Left lung (tissue), 10 donors: Measurements from ENCODE around the gene HEYL. TPM values are rescaled to one million over a fixed set of nuclear protein-coding genes. Genes with fewer than 3 reads are reported as not detected.

Experiments
- ATAC-seq: fragments of 200-7000 bp; cut with Tn5 transposase; one replicate; pipeline ENCODE4 v1.9.1; 2020; ENCODE audit warnings: moderate library complexity
- DNase-seq, 4 donors: peaks; one replicate each; pipeline ENCODE4 v3.0.0-alpha.2; 2013 to 2020
- H3K27ac ChIP-seq, 2 donors: fragments of 200-600 bp; sonication (generic) in 1 of 2; one replicate each; pipeline versions ENCODE4 v1.5.0 to v1.8.0; 2020 to 2021
- H3K27me3 ChIP-seq, 2 donors: fragments of 200-600 bp; sonication (generic) in 1 of 2; one replicate each; pipeline versions ENCODE4 v1.5.0 to v1.8.0; 2020 to 2021
- H3K36me3 ChIP-seq, 2 donors: fragments of 200-600 bp; sonication (generic) in 1 of 2; one replicate each; pipeline versions ENCODE4 v1.5.0 to v1.8.0; 2020 to 2021
- H3K4me1 ChIP-seq, 2 donors: fragments of 200-600 bp; one replicate each; pipeline ENCODE4 v1.8.0; 2021
- H3K4me3 ChIP-seq, 2 donors: fragments of 200-600 bp; sonication (generic) in 1 of 2; one replicate each; pipeline versions ENCODE4 v1.5.0 to v1.8.0; 2020 to 2021; ENCODE audit warnings: mild to moderate bottlenecking in 1 of 2
- H3K9me3 ChIP-seq, 2 donors: fragments of 200-600 bp; sonication (generic) in 1 of 2; one replicate each; pipeline versions ENCODE4 v1.5.0 to v1.8.0; 2020 to 2021
- intact Hi-C, 2 donors: fragments of 100-400 bp; cut with DNase I; formaldehyde crosslinking; loops; one replicate each; pipeline versions ENCODE4 v1.11.2 to v1.14.2; 2022
- polyA plus RNA-seq, 6 donors: library from polyadenylated mRNA; unstranded; fragments of 120-200 nt; gene quantifications; one replicate each; pipeline ENCODE4 v1.2.1, GENCODE V29; 2013; ENCODE audit not compliant: insufficient read length in 6 of 6
- total RNA-seq, 2 donors: library from RNA; stranded (reverse); fragmentation: NEBNext Ultra II Directional; extraction: Animal tissue kit (Norgen Biotek cat#: 25700); gene quantifications; one replicate each; pipeline ENCODE4 v1.2.1, GENCODE V29; 2021
- TF ChIP-seq, protein P1 (sequence below), 2 donors: fragments of 200-600 bp; sonication (generic) in 1 of 2; IDR thresholded peaks; one replicate each; pipeline versions ENCODE4 v1.5.0 to v1.8.0; 2021; ENCODE audit warnings: antibody characterized with exemption in 2 of 2
- donor health status: DM: no; HTN: yes; CAD: no.
- donor health status: DM: no; HTN: no; CAD: no.

Gene HEYL
- total and polyA plus RNA-seq, 8 donors: 12.6 to 42.8 (median 30.9) TPM

DNA sequence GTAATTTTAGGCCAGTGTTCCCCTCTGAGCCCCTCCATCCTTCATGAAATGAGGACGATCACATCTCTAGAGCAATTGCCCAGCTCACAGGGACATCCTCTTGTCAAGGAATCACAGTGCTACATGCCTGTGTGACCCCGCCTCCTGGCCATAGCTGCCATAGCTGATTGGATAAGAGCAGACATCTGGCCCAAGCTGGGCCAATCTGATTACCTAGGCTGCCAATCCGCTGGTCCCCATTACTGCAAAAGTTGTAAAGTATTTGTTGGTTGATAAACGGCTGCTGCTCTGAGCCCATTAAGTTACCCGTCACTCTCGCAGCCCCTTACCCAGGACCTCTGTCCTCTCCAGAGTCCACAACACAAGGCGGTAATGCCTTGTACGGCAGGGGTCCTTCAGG is 24.1 kb upstream of the HEYL start:
- intact Hi-C loops: no loop called here

GRCh38 chr1:39662861-39663260 is 23.4 kb upstream of the HEYL start:
- no peak for ATAC-seq
- H3K4me3 ChIP-seq: no peak overlapping the region
- peaks cover 0 to 4% of the 10 kb centered on the region in 2 donors for H3K4me1 ChIP-seq
- H3K27ac ChIP-seq: no peak overlapping the region
- TF ChIP-seq, protein P1, sequence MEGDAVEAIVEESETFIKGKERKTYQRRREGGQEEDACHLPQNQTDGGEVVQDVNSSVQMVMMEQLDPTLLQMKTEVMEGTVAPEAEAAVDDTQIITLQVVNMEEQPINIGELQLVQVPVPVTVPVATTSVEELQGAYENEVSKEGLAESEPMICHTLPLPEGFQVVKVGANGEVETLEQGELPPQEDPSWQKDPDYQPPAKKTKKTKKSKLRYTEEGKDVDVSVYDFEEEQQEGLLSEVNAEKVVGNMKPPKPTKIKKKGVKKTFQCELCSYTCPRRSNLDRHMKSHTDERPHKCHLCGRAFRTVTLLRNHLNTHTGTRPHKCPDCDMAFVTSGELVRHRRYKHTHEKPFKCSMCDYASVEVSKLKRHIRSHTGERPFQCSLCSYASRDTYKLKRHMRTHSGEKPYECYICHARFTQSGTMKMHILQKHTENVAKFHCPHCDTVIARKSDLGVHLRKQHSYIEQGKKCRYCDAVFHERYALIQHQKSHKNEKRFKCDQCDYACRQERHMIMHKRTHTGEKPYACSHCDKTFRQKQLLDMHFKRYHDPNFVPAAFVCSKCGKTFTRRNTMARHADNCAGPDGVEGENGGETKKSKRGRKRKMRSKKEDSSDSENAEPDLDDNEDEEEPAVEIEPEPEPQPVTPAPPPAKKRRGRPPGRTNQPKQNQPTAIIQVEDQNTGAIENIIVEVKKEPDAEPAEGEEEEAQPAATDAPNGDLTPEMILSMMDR (IDR thresholded peaks at IDR 0.05): no peak
- H3K27me3 ChIP-seq: no peaks in the 10 kb centered on the region
- intact Hi-C loops: no loop called here
- H3K9me3 ChIP-seq: no peaks in the 10 kb centered on the region
- DNase-seq: no peak
- no peaks in the 10 kb centered on the region for H3K36me3 ChIP-seq

More for the DNA sequence above, 24.1 kb upstream of the HEYL start:
- no peak for DNase-seq
- ATAC-seq: no peak
- Histone ChIP-seq H3K4me3 (no peak overlapping the region), H3K27ac (no peak overlapping the region), H3K36me3 (no peaks in the 10 kb centered on the region), H3K4me1 (no peaks in the 10 kb centered on the region), H3K27me3 (no peaks in the 10 kb centered on the region), H3K9me3 (no peaks in the 10 kb centered on the region)
- TF ChIP-seq, protein P1 (IDR thresholded peaks at IDR 0.05): no peak

- Histone ChIP-seq H3K4me3 (no peak overlapping the region), H3K36me3 (no peaks in the 10 kb centered on the region), H3K27ac (no peak overlapping the region), H3K4me1 (peaks cover 0 to 4% of the 10 kb centered on the region in 2 donors), H3K27me3 (peaks cover 0 to under 1% of the 10 kb centered on the region in 2 donors), H3K9me3 (no peaks in the 10 kb centered on the region)
- no peak for DNase-seq
- ATAC-seq: no peak
- intact Hi-C loops: loop anchor here in 1 of 2 donors (10.0 kb wide), 1 partner anchor 55 kb away; no protein-coding TSS in a partner anchor
- TF ChIP-seq, protein P1 (IDR thresholded peaks at IDR 0.05): no peak
Measured at GRCh38 chr1:39659538-39659937, 20.1 kb upstream of the HEYL start.

DNA sequence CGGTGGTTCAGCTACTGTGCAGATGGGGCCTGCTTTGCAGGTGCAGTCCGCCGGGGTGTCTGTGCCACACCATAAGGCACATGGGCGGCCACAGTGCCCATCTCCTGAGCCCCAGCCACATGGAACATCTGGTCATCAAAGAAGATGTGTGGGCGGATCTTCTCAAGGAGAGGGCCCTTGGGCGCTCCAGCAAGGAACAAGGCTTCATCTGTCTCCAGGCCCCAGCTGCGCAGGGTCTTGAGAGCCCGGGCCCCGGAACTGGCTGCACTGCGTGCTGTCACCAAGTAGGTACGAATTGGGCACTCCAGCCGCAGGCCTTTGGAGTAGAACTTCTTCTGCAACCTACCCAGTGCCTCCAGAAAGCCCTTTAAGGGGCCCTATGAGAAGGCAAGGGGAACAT is 19.7 kb upstream of the HEYL start:
- no peaks in the 10 kb centered on the region for H3K9me3 ChIP-seq
- no peaks in the 10 kb centered on the region for H3K36me3 ChIP-seq
- ATAC-seq (no peak), DNase-seq (no peak)
- peaks cover 0 to 4% of the 10 kb centered on the region in 2 donors for H3K4me1 ChIP-seq
- no peak overlapping the region for H3K4me3 ChIP-seq
- TF ChIP-seq, protein P1 (IDR thresholded peaks at IDR 0.05): no peak
- peaks cover 0 to 5% of the 10 kb centered on the region in 2 donors for H3K27me3 ChIP-seq
- intact Hi-C loops: loop anchor here in 1 of 2 donors (10.0 kb wide), 1 partner anchor 54 kb away; no protein-coding TSS in a partner anchor
- no peak overlapping the region for H3K27ac ChIP-seq

DNA sequence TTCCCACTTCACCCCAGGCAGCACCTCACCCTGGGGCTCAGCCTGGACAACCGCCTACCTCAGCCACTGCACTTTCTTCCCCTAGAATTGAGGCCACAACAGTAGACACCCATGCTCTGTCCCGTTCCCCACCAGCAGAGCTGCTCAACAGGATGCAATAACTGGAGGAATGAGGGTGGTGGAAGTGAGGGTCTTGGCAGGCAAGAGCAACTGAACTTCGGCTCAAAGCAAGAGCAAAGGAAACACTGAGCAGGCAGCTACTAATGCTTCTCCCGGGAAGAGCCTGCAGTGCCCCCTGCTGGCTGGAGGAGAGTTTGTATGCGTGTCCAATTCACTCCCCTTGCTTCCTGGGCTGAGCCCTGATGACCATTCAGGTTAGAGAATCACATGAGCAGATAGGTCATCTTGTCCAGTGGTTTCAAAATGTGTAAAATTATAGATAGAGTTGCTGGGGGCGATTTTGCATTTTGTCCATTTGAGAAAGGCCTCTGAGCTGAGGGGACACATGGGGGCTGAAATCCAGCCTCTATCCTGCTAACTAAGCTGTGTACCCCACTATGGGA is 18.6 kb upstream of the HEYL start:
- TF ChIP-seq, protein P1 (IDR thresholded peaks at IDR 0.05): peak; percentile 69 to 83
- ATAC-seq (peak; percentile 66), DNase-seq (peak in 2 of 4 donors; percentile 72 to 86)
- H3K9me3 ChIP-seq: no peaks in the 10 kb centered on the region
- intact Hi-C loops: loop anchor here in 1 of 2 donors (10.0 kb wide), 1 partner anchor 53 kb away; no protein-coding TSS in a partner anchor
- no peak overlapping the region for H3K27ac ChIP-seq
- H3K36me3 ChIP-seq: no peaks in the 10 kb centered on the region
- H3K27me3 ChIP-seq: peaks cover 0 to 10% of the 10 kb centered on the region in 2 donors
- H3K4me1 ChIP-seq: peaks cover 0 to 4% of the 10 kb centered on the region in 2 donors
- no peak overlapping the region for H3K4me3 ChIP-seq
